Naive thymus-derived CD4-positive, alpha-beta T cell (primary cell): ENCODE data around the gene NTRK3. TPM values are rescaled to one million over a fixed set of nuclear protein-coding genes. Genes with fewer than 3 reads are reported as not detected.

ENCODE experiments used
- ATAC-seq: fragments of 150-1000 bp; cut with Tn5 transposase; 2 replicates; pipeline ENCODE4 v1.10.0; 2021; ENCODE audit warnings: mild to moderate bottlenecking, moderate library complexity
- CTCF ChIA-PET: fragments of 350-600 bp; sonication (Branson Sonifier 250); formaldehyde crosslinking; loops from one replicate; lab custom pipeline; 2021; ENCODE audit warnings: antibody characterized with exemption; lab: Charles Lee
- POLR2A ChIA-PET: fragments of 350-600 bp; sonication (Branson Sonifier 250); formaldehyde crosslinking; loops from one replicate; lab custom pipeline; 2021; ENCODE audit warnings: antibody characterized with exemption, inconsistent platforms; lab: Charles Lee
- DNase-seq, 9 donors: peaks; one replicate each; pipeline versions ENCODE4 v3.0.0 to v3.0.0-alpha.2; 2020 to 2022; ENCODE audit warnings: mixed read lengths in 1 of 9
- H3K27ac ChIP-seq: one replicate; pipeline ENCODE4 v1.7.0; 2013; ENCODE audit warnings: mild to moderate bottlenecking, low read depth, low read length, moderate library complexity
- H3K27me3 ChIP-seq, 2 donors: one replicate each; pipeline ENCODE4 v1.7.0; 2013; ENCODE audit warnings: low read length in 2 of 2, mild to moderate bottlenecking in 2 of 2, moderate library complexity in 2 of 2; ENCODE audit not compliant: control insufficient read depth in 2 of 2, insufficient read depth in 2 of 2
- H3K36me3 ChIP-seq, 3 experiments: 1 replicate in 2 of 3; 2 replicates in 1 of 3; pipeline ENCODE4 v1.7.0; 2013; ENCODE audit warnings: low read length in 3 of 3, mild to moderate bottlenecking in 3 of 3, moderate library complexity in 1 of 3; ENCODE audit not compliant: insufficient read depth in 3 of 3, control insufficient read depth in 2 of 3
- H3K4me1 ChIP-seq, 2 donors: one replicate each; pipeline ENCODE4 v1.7.0; 2013; ENCODE audit warnings: low read length in 2 of 2, mild to moderate bottlenecking in 2 of 2, moderate library complexity in 1 of 2; ENCODE audit not compliant: control insufficient read depth in 2 of 2, insufficient read depth in 2 of 2
- H3K4me3 ChIP-seq: 2 replicates; pipeline ENCODE4 v1.7.0; 2013; ENCODE audit warnings: mild to moderate bottlenecking, low read length
- H3K9me3 ChIP-seq, 3 experiments: 1 replicate in 2 of 3; 2 replicates in 1 of 3; pipeline ENCODE4 v1.7.0; 2013; ENCODE audit warnings: low read length in 3 of 3; ENCODE audit not compliant: control insufficient read depth in 2 of 3
- H3K27ac Mint-ChIP-seq, 9 donors: one replicate each; pipeline ENCODE4 v1.8.0; 2020 to 2022; ENCODE audit warnings: mixed read lengths in 9 of 9, mild to moderate bottlenecking in 8 of 9, moderate library complexity in 5 of 9, inconsistent platforms in 2 of 9
- H3K27me3 Mint-ChIP-seq, 5 donors: one replicate each; pipeline ENCODE4 v1.8.0; 2021 to 2022; ENCODE audit warnings: mixed read lengths in 5 of 5, mild to moderate bottlenecking in 1 of 5
- H3K36me3 Mint-ChIP-seq, 5 donors: one replicate each; pipeline ENCODE4 v1.8.0; 2020 to 2022; ENCODE audit warnings: mixed read lengths in 5 of 5, mild to moderate bottlenecking in 3 of 5, inconsistent platforms in 1 of 5
- H3K4me1 Mint-ChIP-seq, 7 donors: one replicate each; pipeline ENCODE4 v1.8.0; 2020 to 2022; ENCODE audit warnings: mixed read lengths in 7 of 7, mild to moderate bottlenecking in 3 of 7, inconsistent platforms in 1 of 7
- H3K4me3 Mint-ChIP-seq, 10 donors: one replicate each; pipeline ENCODE4 v1.8.0; 2020 to 2022; ENCODE audit warnings: mild to moderate bottlenecking in 10 of 10, mixed read lengths in 10 of 10, moderate library complexity in 6 of 10, inconsistent platforms in 2 of 10
- H3K9me3 Mint-ChIP-seq, 11 donors: one replicate each; pipeline ENCODE4 v1.8.0; 2020 to 2022; ENCODE audit warnings: mixed read lengths in 11 of 11, mild to moderate bottlenecking in 4 of 11, inconsistent platforms in 1 of 11, moderate library complexity in 1 of 11
- intact Hi-C, 2 donors: fragments of 100-400 bp; cut with micrococcal nuclease; formaldehyde crosslinking; loops; one replicate each; pipeline ENCODE4 v1.15.1; 2023
- polyA plus RNA-seq, 2 donors: library from polyadenylated mRNA; unstranded; fragments of 300-500 nt; fragmentation: Illumina TruSeq; gene quantifications; one replicate each; pipeline ENCODE4 v1.2.3, GENCODE V29; 2021
- total RNA-seq, 6 experiments: library from RNA in 5 of 6; stranded (reverse) in 5 of 6; gene quantifications; 1 replicate in 5 of 6; 2 replicates in 1 of 6; pipeline ENCODE4 v1.2.3 and lab custom pipeline; 2021 to 2026

Gene NTRK3
- total and polyA plus RNA-seq, 7 experiments from 2014 or later, result 0.05 to 0.78 TPM; not detected in 5

DNA sequence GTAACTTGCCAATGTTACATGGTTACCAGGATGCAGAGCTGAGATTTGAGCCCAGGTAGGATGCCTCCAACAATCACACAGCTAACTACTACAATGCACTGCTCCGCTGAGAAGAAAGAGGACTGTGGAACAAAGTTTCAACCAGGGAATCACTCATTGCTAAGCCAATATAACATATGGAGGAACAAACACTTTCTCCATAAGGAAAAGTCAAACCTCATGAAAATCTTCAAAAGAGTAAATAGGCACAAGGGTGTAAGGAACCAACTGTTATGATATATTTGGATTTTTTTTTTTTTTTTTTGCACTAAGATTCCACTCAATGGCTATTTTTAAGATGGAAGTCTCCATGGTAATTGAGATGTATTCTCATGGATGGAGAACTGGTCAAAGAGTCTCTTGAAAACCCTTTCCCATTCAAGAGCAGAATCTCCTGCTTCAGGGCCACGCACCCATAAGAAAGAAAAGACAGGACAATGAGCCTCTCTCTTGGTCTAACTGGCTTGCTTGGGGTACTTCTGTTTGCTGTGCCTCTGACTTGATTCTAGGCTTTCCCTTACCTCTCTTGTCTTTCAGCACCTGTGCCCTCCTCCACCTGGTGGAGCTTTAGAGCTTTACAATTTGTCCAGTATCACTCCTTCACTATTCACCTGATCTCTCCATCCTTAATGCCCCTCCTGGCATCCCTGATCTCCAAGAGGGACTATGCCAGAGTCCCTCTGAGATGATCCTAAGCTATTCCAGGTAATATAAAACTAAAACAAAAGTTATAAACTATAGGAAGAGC lies 252.8 kb downstream of the NTRK3 start:
- ATAC-seq, result no peak
- no peak overlapping the region for H3K27ac Mint-ChIP-seq
- Histone ChIP-seq H3K4me1 (no peaks in the 10 kb centered on the region), H3K27me3 (no peaks in the 10 kb centered on the region), H3K9me3 (no peaks in the 10 kb centered on the region), H3K36me3 (no peaks in the 10 kb centered on the region), H3K4me3 (no peak overlapping the region), H3K27ac (no peak overlapping the region)
- no peak for DNase-seq
- no peaks in the 10 kb centered on the region for H3K4me1 Mint-ChIP-seq
- peaks cover 0 to 15% (median 4%) of the 10 kb centered on the region in 5 donors for H3K27me3 Mint-ChIP-seq
- H3K36me3 Mint-ChIP-seq, result no peaks in the 10 kb centered on the region
- ChIA-PET POLR2A (no interaction called here), CTCF (no interaction called here)
- intact Hi-C loops, result no loop called here
- peaks cover 0 to 12% (median 1%) of the 10 kb centered on the region in 11 donors for H3K9me3 Mint-ChIP-seq
- H3K4me3 Mint-ChIP-seq, result no peak overlapping the region

DNA sequence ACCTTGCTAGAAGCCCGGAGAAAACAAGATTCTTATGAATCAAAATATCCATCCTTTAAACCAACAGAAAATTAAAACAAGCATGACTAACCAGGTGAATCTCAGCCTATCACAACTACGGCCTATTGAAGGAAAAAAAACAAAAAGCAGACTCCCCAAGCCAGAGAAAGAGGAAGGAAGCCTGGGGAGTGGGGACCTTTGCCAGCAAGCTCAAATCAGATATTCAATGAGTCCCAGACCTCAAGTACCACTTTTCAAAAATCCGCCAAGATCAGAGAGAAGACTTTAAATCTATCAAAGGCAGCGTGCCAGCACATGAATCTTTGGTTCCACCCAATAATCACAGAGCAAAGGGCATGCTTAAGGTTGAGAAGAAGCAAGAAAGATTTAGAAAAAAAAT lies 253.8 kb downstream of the NTRK3 start:
- intact Hi-C loops, result no loop called here
- POLR2A ChIA-PET, result no interaction called here
- no peak overlapping the region for H3K4me3 Mint-ChIP-seq
- DNase-seq (no peak), ATAC-seq (no peak)
- no peak overlapping the region for H3K4me3 ChIP-seq
- peaks cover 0 to 10% (median 1%) of the 10 kb centered on the region in 11 donors for H3K9me3 Mint-ChIP-seq
- H3K4me1 ChIP-seq, result no peaks in the 10 kb centered on the region
- H3K36me3 ChIP-seq, result no peaks in the 10 kb centered on the region
- CTCF ChIA-PET, result no interaction called here
- H3K9me3 ChIP-seq, result no peaks in the 10 kb centered on the region
- H3K27me3 ChIP-seq, result no peaks in the 10 kb centered on the region
- no peak overlapping the region for H3K27ac Mint-ChIP-seq
- no peak overlapping the region for H3K27ac ChIP-seq
- H3K4me1 Mint-ChIP-seq, result no peaks in the 10 kb centered on the region
- H3K27me3 Mint-ChIP-seq, result peaks cover 0 to 15% (median 0%) of the 10 kb centered on the region in 5 donors
- no peaks in the 10 kb centered on the region for H3K36me3 Mint-ChIP-seq

DNA sequence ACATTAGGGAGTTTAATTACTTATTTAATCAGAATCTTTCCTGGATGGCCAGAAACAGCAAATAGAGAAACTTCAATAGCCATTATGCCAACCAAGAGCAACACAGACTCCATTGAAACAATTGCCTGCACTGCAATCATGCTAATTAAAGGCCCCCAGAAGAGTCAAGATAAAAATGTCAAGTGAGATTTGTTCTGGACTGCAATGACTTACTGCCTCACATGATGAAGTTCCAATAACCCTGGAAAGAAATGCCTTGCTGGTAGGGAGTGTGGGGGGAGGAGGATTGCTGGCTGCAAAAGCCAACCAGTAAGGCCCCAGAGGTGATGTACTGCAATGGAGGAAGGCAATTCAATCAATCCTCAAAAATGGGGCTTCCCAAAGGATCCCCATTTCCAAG lies 257.9 kb downstream of the NTRK3 start:
- ChIA-PET CTCF (no interaction called here), POLR2A (no interaction called here)
- ATAC-seq (no peak), DNase-seq (no peak)
- Histone ChIP-seq H3K4me1 (no peaks in the 10 kb centered on the region), H3K36me3 (no peaks in the 10 kb centered on the region), H3K9me3 (no peaks in the 10 kb centered on the region), H3K27me3 (no peaks in the 10 kb centered on the region), H3K4me3 (no peak overlapping the region), H3K27ac (no peak overlapping the region)
- Mint-ChIP-seq H3K4me1 (no peaks in the 10 kb centered on the region), H3K4me3 (no peak overlapping the region), H3K9me3 (peaks cover 0 to 10% (median 1%) of the 10 kb centered on the region in 11 donors), H3K36me3 (no peaks in the 10 kb centered on the region), H3K27ac (no peak overlapping the region), H3K27me3 (peaks cover 0 to 8% (median 0%) of the 10 kb centered on the region in 5 donors)
- intact Hi-C loops, result no loop called here

GRCh38 chr15:87986776-87987175 lies 269.8 kb downstream of the NTRK3 start:
- H3K4me1 Mint-ChIP-seq, result no peaks in the 10 kb centered on the region

DNA sequence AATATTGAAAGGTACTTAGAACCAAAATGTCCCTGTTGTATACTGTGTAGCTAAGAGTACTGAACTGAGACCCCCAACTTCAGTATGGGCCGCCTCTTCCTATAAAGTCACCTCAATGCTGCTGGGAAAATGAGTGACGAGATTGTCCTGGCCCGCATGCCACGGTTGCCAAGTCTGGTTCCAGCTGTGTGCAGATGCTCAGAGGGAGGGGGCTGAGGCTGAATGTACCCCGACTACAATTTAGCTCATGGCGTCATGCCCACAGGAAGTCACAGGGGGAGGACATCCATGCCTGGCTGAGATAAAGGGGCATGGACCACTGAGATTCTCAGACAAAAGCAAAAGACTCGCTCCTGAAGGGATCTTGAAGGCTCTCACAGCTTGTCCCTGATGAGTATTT lies 271.1 kb downstream of the NTRK3 start:
- H3K27me3 Mint-ChIP-seq, result peaks cover 0 to 9% (median 0%) of the 10 kb centered on the region in 5 donors
- no peak overlapping the region for H3K27ac ChIP-seq
- H3K4me1 Mint-ChIP-seq, result no peaks in the 10 kb centered on the region
- peaks cover 0 to 3% (median 0%) of the 10 kb centered on the region in 11 donors for H3K9me3 Mint-ChIP-seq
- H3K9me3 ChIP-seq, result no peaks in the 10 kb centered on the region
- intact Hi-C loops, result no loop called here
- no peak overlapping the region for H3K4me3 Mint-ChIP-seq
- H3K36me3 ChIP-seq, result no peaks in the 10 kb centered on the region
- no peaks in the 10 kb centered on the region for H3K36me3 Mint-ChIP-seq
- ATAC-seq (no peak), DNase-seq (no peak)
- no peaks in the 10 kb centered on the region for H3K27me3 ChIP-seq
- no peak overlapping the region for H3K27ac Mint-ChIP-seq
- POLR2A ChIA-PET, result no interaction called here
- CTCF ChIA-PET, result no interaction called here
- H3K4me3 ChIP-seq, result no peak overlapping the region
- H3K4me1 ChIP-seq, result no peaks in the 10 kb centered on the region

More at GRCh38 chr15:87986776-87987175, 269.8 kb downstream of the NTRK3 start:
- Histone ChIP-seq H3K4me1 (no peaks in the 10 kb centered on the region), H3K36me3 (no peaks in the 10 kb centered on the region), H3K27ac (no peak overlapping the region), H3K27me3 (no peaks in the 10 kb centered on the region), H3K9me3 (no peaks in the 10 kb centered on the region), H3K4me3 (no peak overlapping the region)
- H3K9me3 Mint-ChIP-seq, result peaks cover 0 to 3% (median 0%) of the 10 kb centered on the region in 11 donors
- intact Hi-C loops, result no loop called here
- ChIA-PET CTCF (no interaction called here), POLR2A (no interaction called here)
- peaks cover 0 to 9% (median 0%) of the 10 kb centered on the region in 5 donors for H3K27me3 Mint-ChIP-seq
- no peak overlapping the region for H3K27ac Mint-ChIP-seq
- H3K36me3 Mint-ChIP-seq, result no peaks in the 10 kb centered on the region
- DNase-seq (no peak), ATAC-seq (no peak)
- H3K4me3 Mint-ChIP-seq, result no peak overlapping the region

GRCh38 chr15:87981969-87982368 lies 274.6 kb downstream of the NTRK3 start:
- no peaks in the 10 kb centered on the region for H3K4me1 ChIP-seq
- CTCF ChIA-PET, result no interaction called here
- H3K9me3 ChIP-seq, result no peaks in the 10 kb centered on the region
- ATAC-seq, result no peak
- POLR2A ChIA-PET, result no interaction called here
- Mint-ChIP-seq H3K9me3 (peaks cover 0 to 3% (median 0%) of the 10 kb centered on the region in 11 donors), H3K27me3 (peaks cover 0 to 31% (median 4%) of the 10 kb centered on the region in 5 donors), H3K36me3 (no peaks in the 10 kb centered on the region), H3K4me3 (no peak overlapping the region), H3K27ac (no peak overlapping the region), H3K4me1 (peaks cover 0 to 2% (median 0%) of the 10 kb centered on the region in 7 donors)
- H3K27me3 ChIP-seq, result no peaks in the 10 kb centered on the region
- no peaks in the 10 kb centered on the region for H3K36me3 ChIP-seq
- intact Hi-C loops, result no loop called here
- no peak for DNase-seq
- H3K4me3 ChIP-seq, result no peak overlapping the region
- no peak overlapping the region for H3K27ac ChIP-seq

DNA sequence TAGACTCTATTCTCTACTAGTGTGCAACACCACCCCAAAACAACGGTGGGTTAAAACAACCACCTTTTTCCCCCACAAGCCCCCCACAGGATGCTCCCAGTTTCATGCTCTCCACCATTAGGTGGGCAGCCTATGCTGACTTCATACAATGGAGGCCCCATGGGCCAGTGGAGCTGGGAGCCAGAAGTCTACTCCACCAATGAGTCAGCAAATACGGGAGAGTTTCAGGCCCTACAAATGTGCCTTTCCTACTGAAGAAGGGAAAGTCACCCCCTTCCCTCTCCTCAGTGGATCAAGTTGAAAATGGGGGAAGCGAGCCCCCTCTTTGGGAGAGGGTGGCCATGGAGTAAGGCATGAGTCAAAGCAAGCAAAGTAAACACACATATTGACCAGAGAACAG lies 278.6 kb downstream of the NTRK3 start:
- Histone ChIP-seq H3K36me3 (no peaks in the 10 kb centered on the region), H3K9me3 (no peaks in the 10 kb centered on the region), H3K27ac (no peak overlapping the region), H3K4me1 (no peaks in the 10 kb centered on the region), H3K4me3 (no peak overlapping the region), H3K27me3 (no peaks in the 10 kb centered on the region)
- H3K27ac Mint-ChIP-seq, result no peak overlapping the region
- no peak for DNase-seq
- H3K4me1 Mint-ChIP-seq, result peaks cover 0 to 2% (median 0%) of the 10 kb centered on the region in 7 donors
- ATAC-seq, result no peak
- intact Hi-C loops, result no loop called here
- H3K27me3 Mint-ChIP-seq, result peaks cover 0 to 26% (median 7%) of the 10 kb centered on the region in 5 donors
- no peaks in the 10 kb centered on the region for H3K36me3 Mint-ChIP-seq
- ChIA-PET CTCF (no interaction called here), POLR2A (no interaction called here)
- H3K9me3 Mint-ChIP-seq, result peaks cover 0 to 2% (median 0%) of the 10 kb centered on the region in 11 donors
- H3K4me3 Mint-ChIP-seq, result no peak overlapping the region
